ENCODE results near the gene NUP50.

The NUP50 gene

DNA sequence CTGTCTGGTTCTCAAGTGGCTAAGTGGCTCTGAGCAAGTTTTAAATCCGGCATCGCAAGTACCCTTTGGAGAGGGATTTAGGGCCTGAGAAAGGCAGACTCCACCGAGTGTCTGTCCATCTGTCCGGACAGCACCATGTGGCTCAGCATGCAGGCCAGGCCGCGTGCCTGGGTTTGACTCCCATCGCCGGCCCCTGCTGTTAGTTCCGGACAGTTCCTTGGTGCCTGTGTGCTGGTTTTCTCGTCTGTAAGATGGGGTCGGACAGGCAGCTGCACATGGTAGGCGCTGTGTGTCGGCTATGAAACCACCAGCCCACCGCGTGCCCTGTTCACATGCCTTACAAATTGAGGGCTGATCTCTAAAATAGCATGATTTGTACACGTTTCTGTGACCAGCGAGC lies 31.0 kb downstream of the NUP50 start:
- no peak for DNase-seq (ENCODE audit: low read depth)

GRCh38 chr22:45195616-45196015 lies 31.9 kb downstream of the NUP50 start:
- no peak for DNase-seq (ENCODE audit: low read depth)

DNA sequence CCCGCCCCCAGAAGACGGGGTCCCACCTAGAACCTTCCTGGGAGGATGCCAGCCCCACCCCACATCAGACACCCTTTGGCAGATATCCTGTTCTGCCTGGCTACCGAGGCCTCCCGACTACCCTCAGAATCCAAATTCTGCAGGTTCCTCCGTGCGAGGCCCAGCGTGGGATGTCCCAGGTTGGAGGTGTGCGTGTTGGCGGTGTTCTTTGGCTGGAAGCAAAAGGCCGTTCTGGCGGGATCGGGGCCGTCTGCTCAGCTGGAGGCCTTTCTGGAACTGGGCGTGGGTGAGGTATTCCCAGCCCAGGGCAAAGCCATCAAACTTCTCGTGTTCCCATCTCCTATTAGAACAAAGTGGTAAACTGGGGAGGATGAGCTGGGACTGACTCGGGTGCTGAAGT lies 32.6 kb downstream of the NUP50 start:
- no peak for DNase-seq (ENCODE audit: low read depth)

DNA sequence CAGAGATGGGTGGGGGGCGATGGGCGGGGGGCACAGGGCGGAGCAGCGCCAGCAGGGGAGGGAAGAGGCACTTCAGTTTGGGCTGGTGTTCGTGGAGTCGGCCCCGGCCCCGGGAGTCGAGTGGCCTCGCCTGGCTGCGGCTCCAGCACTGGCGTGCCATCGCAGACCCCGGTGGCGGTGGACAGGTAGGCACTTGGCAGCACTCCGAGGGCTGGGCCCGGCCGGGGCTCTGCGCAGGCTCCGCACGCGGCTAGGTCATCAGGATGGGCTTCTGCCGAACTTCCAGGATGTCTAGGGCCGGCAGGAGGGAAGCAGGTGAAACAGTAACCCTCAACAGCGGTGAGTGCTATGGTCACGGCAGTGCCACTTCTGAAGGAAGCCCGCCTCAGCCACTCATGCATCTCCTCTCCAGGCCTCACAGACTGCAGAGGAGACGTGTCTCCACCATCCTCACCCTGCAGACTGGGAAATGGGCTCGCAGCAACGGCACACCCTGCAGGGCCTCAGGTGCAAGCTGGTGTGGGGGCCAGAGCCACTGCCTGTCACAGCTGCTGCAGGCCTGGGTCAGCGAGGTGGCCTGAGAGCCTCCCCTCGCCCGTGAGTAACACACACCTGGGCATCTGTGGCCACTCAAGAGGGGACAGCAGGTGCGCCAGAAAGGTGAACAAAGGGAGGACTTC lies 33.3 kb downstream of the NUP50 start:
- no peak for DNase-seq (ENCODE audit: low read depth)

- DNase-seq (ENCODE audit: low read depth), result no peak
These were observed 34.1 kb downstream of the NUP50 start for GRCh38 chr22:45197606-45198462.

GRCh38 chr22:45198463-45198795 lies 34.7 kb downstream of the NUP50 start:
- no peak for DNase-seq (ENCODE audit: low read depth)

DNA sequence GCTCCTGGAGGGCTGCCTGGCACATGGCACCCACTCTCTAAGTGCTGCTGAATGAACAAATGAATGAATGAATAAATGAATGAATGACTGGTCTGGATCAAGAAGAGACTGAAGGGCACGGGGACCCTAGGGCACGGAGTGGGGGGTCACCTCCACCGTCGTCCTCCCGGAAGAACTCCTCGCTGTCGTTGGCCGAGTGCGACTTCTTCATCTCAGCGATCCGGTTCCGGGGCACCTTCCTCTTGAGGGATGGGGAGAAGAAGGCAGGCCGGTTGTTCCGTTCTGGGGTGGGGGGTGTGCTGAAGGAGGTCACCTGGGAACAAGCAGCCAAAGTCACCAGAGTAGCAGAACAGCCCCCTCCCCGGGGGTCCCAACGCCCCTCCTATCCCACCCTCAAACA lies 36.0 kb downstream of the NUP50 start:
- no peak for DNase-seq (ENCODE audit: low read depth)

DNA sequence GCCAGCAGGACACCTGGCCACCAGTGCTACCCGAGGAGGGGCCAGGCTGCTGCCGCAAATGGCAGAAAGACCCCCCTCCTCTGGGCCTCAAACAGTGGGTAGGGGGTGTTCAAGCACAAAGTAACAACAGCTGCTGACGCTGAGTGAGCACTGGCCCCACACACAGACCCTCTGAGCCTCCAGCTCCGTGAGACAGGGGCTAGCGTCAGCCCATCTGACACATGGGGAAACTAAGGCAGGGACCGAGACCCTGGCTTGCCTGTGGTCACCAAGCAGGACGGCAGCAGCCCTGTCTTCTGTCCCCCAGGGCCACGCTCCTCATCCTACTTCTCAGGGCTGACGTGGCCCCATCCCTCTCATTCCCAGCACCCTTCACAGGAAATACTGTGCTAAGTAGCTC lies 36.5 kb downstream of the NUP50 start:
- no peak for DNase-seq (ENCODE audit: low read depth)

DNA sequence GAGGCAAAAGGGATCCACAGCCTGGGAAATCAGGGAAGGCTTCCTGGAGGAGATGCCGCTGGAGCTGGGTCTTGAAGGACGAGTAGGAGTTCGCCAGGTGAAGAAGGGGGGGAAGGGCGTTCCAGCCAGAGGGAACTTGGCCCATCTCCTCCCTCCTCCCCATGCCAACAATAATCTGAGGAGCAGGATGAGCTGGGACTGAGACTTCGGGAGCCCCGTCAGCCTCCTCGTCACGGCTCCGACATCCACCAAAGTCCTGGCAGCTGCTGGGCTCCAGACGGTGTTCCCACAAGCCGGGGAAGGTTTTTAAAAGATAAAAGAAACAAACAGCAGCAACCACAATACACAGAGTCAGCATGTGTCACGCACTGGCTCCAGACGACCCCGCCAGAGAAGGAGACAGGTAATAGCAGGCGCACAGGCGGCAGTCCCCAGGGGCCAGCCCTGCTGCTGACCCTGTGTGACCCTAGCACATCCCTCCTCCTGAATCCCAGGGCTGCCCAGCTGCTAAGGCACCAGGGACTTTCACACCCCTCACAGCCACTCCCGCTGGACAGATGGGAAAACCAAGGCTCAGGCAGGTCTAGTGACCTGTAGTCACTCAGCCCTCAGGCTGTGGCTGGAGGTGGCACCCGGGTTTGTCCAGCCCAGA lies 37.3 kb downstream of the NUP50 start:
- DNase-seq (ENCODE audit: low read depth), result no peak

GRCh38 chr22:45201678-45202332 lies 38.1 kb downstream of the NUP50 start:
- DNase-seq (ENCODE audit: low read depth), result no peak

DNA sequence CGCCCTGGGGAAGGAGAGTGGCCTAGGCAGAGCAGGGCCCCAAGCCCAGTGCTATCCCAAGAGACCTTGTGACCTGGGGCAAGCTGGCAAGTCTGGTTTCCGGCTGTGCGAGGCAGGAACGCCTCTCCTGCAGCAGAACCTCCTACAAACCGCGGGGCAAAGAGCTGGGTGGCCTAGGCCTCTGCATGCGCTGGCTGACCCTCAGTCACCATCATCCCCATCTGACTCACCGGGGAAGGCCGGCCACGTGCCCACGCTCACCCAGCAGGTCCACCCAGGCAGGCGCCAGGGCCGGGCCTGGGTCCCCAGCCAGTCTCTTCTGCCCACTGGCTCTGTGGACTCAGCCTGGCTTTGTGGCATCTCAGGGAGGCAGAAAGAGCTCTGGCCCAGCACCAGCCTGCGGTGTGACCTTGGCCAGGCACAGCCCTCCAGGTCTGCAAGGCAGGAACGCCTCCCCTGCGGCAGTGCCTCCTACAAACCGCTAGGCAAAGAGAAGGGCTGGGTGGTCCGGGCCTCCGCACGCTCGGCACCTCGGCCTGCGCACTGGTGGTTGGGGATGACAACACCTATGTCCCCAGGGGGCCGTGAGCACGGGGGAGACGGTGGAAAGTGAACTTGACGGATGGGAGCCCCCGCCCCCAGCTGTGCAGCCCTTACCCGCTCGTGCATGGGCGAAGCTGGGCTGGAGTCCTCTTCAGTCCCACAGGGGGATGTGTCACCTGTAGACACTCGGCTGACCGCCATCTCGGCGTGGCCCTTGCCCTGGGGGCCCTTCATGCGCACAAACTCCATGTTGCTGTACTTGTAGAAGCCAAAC lies 38.8 kb downstream of the NUP50 start:
- DNase-seq (ENCODE audit: low read depth), result no peak

DNA sequence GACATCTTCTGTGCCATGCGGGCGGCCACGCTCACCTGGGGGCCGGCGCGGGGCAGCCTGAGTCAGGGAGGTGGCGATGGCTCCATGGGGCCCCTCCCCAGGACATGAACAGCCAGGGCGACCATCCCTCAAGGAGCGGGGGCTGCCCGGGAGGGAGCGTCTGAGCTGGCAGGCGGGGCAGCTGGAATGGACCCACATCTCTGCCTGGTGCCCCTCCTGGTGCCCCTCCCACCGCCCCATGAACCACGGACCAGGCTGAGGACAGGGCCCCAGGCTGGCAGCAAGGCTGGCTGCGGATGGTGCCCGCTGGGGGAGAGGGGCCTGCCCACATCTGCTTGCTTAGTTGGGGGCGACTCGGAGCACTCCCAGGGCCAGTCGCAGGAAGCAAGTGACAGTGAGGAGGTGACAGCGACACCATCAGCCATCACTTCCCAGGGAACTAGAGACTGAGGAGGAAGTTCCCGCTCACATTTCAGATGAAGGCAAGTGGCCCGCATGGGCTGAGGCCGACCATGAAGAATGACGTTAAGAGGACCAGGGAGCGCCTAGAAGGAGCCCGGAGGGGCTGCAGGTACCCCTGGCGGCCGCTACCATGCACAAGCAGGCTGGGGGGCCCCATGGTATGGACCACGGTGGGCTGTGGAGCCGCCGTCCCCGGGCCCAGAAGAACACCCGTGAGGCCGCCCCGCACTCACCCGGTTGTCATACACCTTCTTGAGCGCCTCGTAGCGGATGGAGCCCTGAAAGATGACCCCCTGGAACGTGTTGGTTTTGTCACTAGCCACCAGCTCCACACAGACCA lies 39.6 kb downstream of the NUP50 start:
- no peak for DNase-seq (ENCODE audit: low read depth)

DNA sequence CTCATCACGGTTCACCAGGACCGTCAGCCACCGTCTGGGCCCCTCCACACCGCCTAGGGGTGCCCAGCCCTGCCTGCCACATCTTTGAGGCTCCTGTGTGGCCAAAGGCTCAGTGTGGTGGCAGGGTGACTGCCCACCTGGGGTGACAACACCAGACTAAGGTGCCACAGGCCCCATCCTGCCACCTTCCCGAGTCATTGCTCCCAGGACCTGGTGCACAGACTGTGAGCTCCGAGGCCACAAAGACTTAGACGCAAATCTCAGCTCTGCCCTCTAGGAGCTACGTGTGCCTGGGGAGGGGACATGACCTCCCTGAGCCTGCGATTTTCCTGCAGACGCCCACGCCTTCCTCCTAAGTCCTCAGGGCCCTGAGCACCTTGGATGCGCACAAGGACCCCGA lies 40.5 kb downstream of the NUP50 start:
- DNase-seq (ENCODE audit: low read depth), result no peak

DNA sequence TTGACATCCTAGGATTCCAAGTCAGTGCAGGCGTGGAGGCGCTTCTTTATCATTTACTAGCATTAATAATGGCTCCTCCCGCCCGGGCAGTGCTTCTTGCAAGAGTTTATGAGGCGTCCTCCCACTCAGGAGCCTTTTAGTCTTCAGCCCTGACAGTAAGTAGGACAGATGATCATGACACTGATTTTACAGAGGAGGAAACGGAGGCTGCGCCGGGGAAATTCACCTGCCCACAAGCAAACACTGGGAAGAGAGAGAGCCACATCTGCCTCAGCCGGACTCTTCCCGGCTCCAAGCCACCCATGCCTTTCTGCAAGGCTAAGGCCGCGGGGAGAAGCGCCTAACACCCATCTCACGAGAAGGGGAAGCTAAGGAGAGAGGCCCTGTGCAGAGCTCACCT lies 41.1 kb downstream of the NUP50 start:
- DNase-seq (ENCODE audit: low read depth), result no peak

GRCh38 chr22:45205276-45205925 lies 41.7 kb downstream of the NUP50 start:
- no peak for DNase-seq (ENCODE audit: low read depth)

DNA sequence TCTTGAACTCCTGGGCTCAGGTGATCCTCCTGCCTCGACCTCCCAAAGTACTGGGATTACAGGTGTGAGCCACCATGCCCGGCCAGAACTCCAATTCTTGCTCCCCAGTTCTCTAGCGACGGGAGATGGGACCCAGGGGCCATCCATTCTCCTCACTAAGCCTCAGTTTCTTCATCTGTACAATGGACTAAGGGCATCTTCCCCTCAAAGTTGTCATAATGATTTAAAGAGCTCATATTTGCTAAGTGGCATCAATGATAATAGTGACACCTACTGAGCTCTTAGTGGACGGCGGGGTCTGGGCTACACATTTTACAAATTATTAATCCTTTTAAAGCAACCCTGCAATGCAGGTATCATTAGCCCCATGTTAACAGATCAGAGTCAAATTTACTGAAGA lies 42.5 kb downstream of the NUP50 start:
- no peak for DNase-seq (ENCODE audit: low read depth)

GRCh38 chr22:45207533-45207932 lies 43.8 kb downstream of the NUP50 start:
- DNase-seq (ENCODE audit: low read depth), result no peak

- no peak for DNase-seq (ENCODE audit: low read depth)
These were observed 44.4 kb downstream of the NUP50 start for GRCh38 chr22:45207981-45208664.

DNA sequence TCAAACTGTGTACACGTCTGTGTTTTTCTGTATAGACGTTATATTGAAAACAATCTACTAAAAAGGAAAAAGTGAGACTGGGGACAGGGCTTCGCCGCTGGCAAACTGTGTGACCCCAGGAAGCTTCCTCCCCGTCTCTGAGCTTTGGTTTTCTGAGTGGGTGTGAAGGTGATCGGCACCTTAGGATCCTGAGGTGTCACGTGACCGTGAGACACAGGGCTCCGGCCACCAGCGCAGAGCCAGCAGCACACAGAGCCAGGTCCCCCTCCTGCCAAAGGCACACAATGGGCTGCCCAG lies 44.9 kb downstream of the NUP50 start:
- DNase-seq (ENCODE audit: low read depth), result no peak

Data from stimulated activated CD8-positive, alpha-beta memory T cell treated with anti-CD3 and anti-CD28 coated beads, Interleukin-15, amount 100 ng/mL, for 24 hours (primary cell).